ENCODE results near the gene NAB2. TPM values are rescaled to one million over a fixed set of nuclear protein-coding genes. Genes with fewer than 3 reads are reported as not detected.

NAB2 gene
- total and polyA plus RNA-seq, 2 experiments from 2014 or later, result 21.6 to 107 TPM

DNA sequence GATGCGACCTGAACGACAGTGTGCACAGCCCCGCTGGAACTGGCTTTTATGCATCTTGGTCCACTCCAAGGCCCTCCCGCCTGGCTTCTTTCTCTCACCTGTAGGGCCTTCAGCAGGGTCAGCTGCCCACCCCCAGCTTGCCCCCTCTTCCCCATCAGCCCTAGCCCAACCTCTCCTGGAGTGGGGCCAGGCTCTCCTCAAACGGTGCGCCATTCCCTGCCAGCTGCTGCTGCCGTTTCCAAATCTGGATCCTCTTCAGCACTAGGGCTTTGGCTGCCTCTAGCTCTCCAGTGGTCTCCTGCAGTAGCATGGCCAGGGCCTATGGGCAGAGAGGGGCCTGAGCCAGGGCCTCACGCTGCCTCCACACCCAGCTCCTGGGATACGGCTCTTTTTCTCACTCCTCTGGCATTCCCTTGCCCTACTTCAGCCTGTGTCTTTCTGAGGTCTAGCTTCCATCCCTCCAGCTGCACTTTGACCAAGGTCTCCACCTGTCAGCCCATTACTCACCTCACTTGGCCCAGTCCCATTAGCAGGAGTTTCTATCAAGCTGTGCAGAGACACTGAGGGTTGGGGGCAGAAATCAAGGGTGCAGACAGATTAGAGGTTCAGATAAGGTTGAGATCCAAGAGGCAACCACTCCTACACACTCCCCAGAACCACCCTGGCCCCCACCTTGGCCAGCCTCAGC, 17.3 kb downstream of the NAB2 start:
- peaks cover 15% of the 10 kb centered on the region; the same call in 1 of the 2 replicates for H3K36me3 ChIP-seq (ENCODE audit: low read depth)
- no peaks in the 10 kb centered on the region for H3K9me2 ChIP-seq (ENCODE audit: insufficient read depth)
- DNase-seq, result no peak
- no peak overlapping the region for H3K4me2 ChIP-seq (ENCODE audit: unreplicated experiment)
- H3F3A ChIP-seq (ENCODE audit: insufficient read depth), result 0 out of 2 replicates have a peak, but pooled peaks cover 6% of the 10 kb centered on the region
- H3K9me3 ChIP-seq (ENCODE audit: low read depth), result no peaks in the 10 kb centered on the region
- in situ Hi-C loops (cut with MboI), result no loop called here
- H3K27ac ChIP-seq, result no peak overlapping the region
- WGBS, 2 experiments (ENCODE audit: low coverage in 1 of 2, low lambda C conversion rate in 2 of 2, missing lambda C conversion rate in 2 of 2), result 74 to 79% methylated on average over 9 of the region's 9 CpGs
- H3K79me2 ChIP-seq (ENCODE audit: insufficient read depth), result peaks cover 48% of the 10 kb centered on the region
- H3K4me1 ChIP-seq (ENCODE audit: insufficient read depth), result peaks cover 24% of the 10 kb centered on the region
- no peaks in the 10 kb centered on the region for H3K27me3 ChIP-seq (replicated peaks; ENCODE audit: insufficient read depth)
- H3K4me3 ChIP-seq, result no peak overlapping the region
- no peaks in the 10 kb centered on the region for H4K20me1 ChIP-seq (ENCODE audit: insufficient read depth)
- no peak overlapping the region for H3K9ac ChIP-seq
- TF ChIP-seq EZH2 (IDR thresholded peaks at IDR 0.05; ENCODE audit: insufficient read depth, poor library complexity, severe bottlenecking) (no peak), EZH2phosphoT487 (IDR thresholded peaks at IDR 0.05; ENCODE audit: insufficient read depth, low read depth) (no peak)
- H2AFZ ChIP-seq, result no peak overlapping the region

GRCh38 chr12:57107456-57108155, 18.7 kb downstream of the NAB2 start:
- TF ChIP-seq EZH2phosphoT487 (IDR thresholded peaks at IDR 0.05; ENCODE audit: insufficient read depth, low read depth), result no peak
- no peak for TF ChIP-seq EZH2 (IDR thresholded peaks at IDR 0.05; ENCODE audit: insufficient read depth, poor library complexity, severe bottlenecking)
- DNase-seq, result peak; percentile 15
- in situ Hi-C loops (cut with MboI), result no loop called here
- Histone ChIP-seq H3F3A (ENCODE audit: insufficient read depth) (peaks cover 12% of the 10 kb centered on the region; the same call in 1 of the 2 replicates), H3K9me2 (ENCODE audit: insufficient read depth) (no peaks in the 10 kb centered on the region), H3K9me3 (ENCODE audit: low read depth) (no peaks in the 10 kb centered on the region), H3K4me2 (ENCODE audit: unreplicated experiment) (no peak overlapping the region), H3K27me3 (replicated peaks; ENCODE audit: insufficient read depth) (no peaks in the 10 kb centered on the region), H4K20me1 (ENCODE audit: insufficient read depth) (no peaks in the 10 kb centered on the region), H3K4me1 (ENCODE audit: insufficient read depth) (peaks cover 32% of the 10 kb centered on the region), H3K36me3 (ENCODE audit: low read depth) (peaks cover 15% of the 10 kb centered on the region; the same call in 1 of the 2 replicates), H3K79me2 (ENCODE audit: insufficient read depth) (peaks cover 48% of the 10 kb centered on the region), H3K27ac (no peak overlapping the region), H2AFZ (no peak overlapping the region), H3K4me3 (no peak overlapping the region; the same call in 1 of the 2 replicates), H3K9ac (no peak overlapping the region)
- 51 to 56% methylated on average over 7 of the region's 7 CpGs for WGBS, 2 experiments (ENCODE audit: low coverage in 1 of 2, low lambda C conversion rate in 2 of 2, missing lambda C conversion rate in 2 of 2)

- Histone ChIP-seq H3K4me3 (peak overlapping the region; percentile 83), H3K4me2 (ENCODE audit: unreplicated experiment) (peak overlapping the region; percentile 97), H3K79me2 (ENCODE audit: insufficient read depth) (peaks cover 48% of the 10 kb centered on the region), H4K20me1 (ENCODE audit: insufficient read depth) (no peaks in the 10 kb centered on the region), H3F3A (ENCODE audit: insufficient read depth) (peaks cover 6% of the 10 kb centered on the region; the same call in 1 of the 2 replicates), H2AFZ (no peak overlapping the region), H3K27ac (peak overlapping the region; percentile 98; the same call in 1 of the 2 replicates), H3K4me1 (ENCODE audit: insufficient read depth) (peaks cover 34% of the 10 kb centered on the region), H3K9ac (peak overlapping the region; percentile 94), H3K9me3 (ENCODE audit: low read depth) (no peaks in the 10 kb centered on the region), H3K27me3 (replicated peaks; ENCODE audit: insufficient read depth) (no peaks in the 10 kb centered on the region), H3K36me3 (ENCODE audit: low read depth) (peaks cover 7% of the 10 kb centered on the region; the same call in 1 of the 2 replicates), H3K9me2 (ENCODE audit: insufficient read depth) (no peaks in the 10 kb centered on the region)
- 34 to 35% methylated on average over 7 of the region's 7 CpGs for WGBS, 2 experiments (ENCODE audit: low coverage in 1 of 2, low lambda C conversion rate in 2 of 2, missing lambda C conversion rate in 2 of 2)
- peak; percentile 14 for DNase-seq
- in situ Hi-C loops (cut with MboI), result no loop called here
- TF ChIP-seq EZH2 (IDR thresholded peaks at IDR 0.05; ENCODE audit: insufficient read depth, poor library complexity, severe bottlenecking) (no peak), EZH2phosphoT487 (IDR thresholded peaks at IDR 0.05; ENCODE audit: insufficient read depth, low read depth) (no peak)
Measured at GRCh38 chr12:57109207-57110103, 20.5 kb downstream of the NAB2 start.

All from GM23248 (cell line).